H9 (cell line): Measurements from ENCODE around the gene MCRIP2. TPM values are rescaled to one million over a fixed set of nuclear protein-coding genes. Genes with fewer than 3 reads are reported as not detected.

Source experiments
- DNase-seq: peaks from one replicate; pipeline ENCODE4 v3.0.0-alpha.2; 2017
- H2AFZ ChIP-seq: one replicate; pipeline ENCODE4 v1.6.1; 2013; ENCODE audit warnings: mild to moderate bottlenecking, low read length, control low read depth, moderate library complexity
- H2AK5ac ChIP-seq: 2 replicates; pipeline ENCODE4 v1.6.1; 2013; ENCODE audit warnings: low read length, control low read depth, mixed read lengths; ENCODE audit not compliant: insufficient read length
- H2BK120ac ChIP-seq: one replicate; pipeline ENCODE4 v1.6.1; 2013; ENCODE audit warnings: low read depth, mild to moderate bottlenecking, low read length, control low read depth, inconsistent platforms; ENCODE audit not compliant: poor library complexity, severe bottlenecking
- H2BK12ac ChIP-seq: 2 replicates; pipeline ENCODE4 v1.6.1; 2013; ENCODE audit warnings: low read length, control low read depth, mixed read lengths, low read depth; ENCODE audit not compliant: insufficient read length
- H2BK15ac ChIP-seq: 2 replicates; pipeline ENCODE4 v1.6.1; 2013; ENCODE audit warnings: low read depth, low read length, control low read depth
- H2BK20ac ChIP-seq: one replicate; pipeline ENCODE4 v1.6.1; 2013; ENCODE audit warnings: low read depth, mild to moderate bottlenecking, low read length, control low read depth, inconsistent platforms; ENCODE audit not compliant: poor library complexity, severe bottlenecking
- H2BK5ac ChIP-seq: 2 replicates; pipeline ENCODE4 v1.6.1; 2013; ENCODE audit warnings: low read length, control low read depth, mixed read lengths; ENCODE audit not compliant: insufficient read length
- H3K14ac ChIP-seq: 2 replicates; pipeline ENCODE4 v1.6.1; 2013; ENCODE audit warnings: low read length, control low read depth; ENCODE audit not compliant: insufficient read depth
- H3K18ac ChIP-seq: 2 replicates; pipeline ENCODE4 v1.6.1; 2013; ENCODE audit warnings: low read depth, mild to moderate bottlenecking, mixed read lengths, low read length, control low read depth; ENCODE audit not compliant: insufficient read length
- H3K23ac ChIP-seq: 2 replicates; pipeline ENCODE4 v1.6.1; 2013; ENCODE audit warnings: low read length, control low read depth, mixed read lengths, low read depth; ENCODE audit not compliant: insufficient read length
- H3K23me2 ChIP-seq: 2 replicates; pipeline ENCODE4 v1.6.1; 2013; ENCODE audit warnings: low read depth, mild to moderate bottlenecking, mixed read lengths, low read length, control low read depth; ENCODE audit not compliant: insufficient read length, poor library complexity, severe bottlenecking
- H3K27ac ChIP-seq: 2 replicates; pipeline ENCODE4 v1.5.1; 2013; ENCODE audit warnings: low read length, control low read depth, mixed read lengths, low read depth; ENCODE audit not compliant: insufficient read length
- H3K27me3 ChIP-seq: 2 replicates; pipeline ENCODE4 v1.6.1; 2013; ENCODE audit warnings: low read length, control low read depth, inconsistent platforms; ENCODE audit not compliant: insufficient read depth
- H3K4ac ChIP-seq: 2 replicates; pipeline ENCODE4 v1.6.1; 2013; ENCODE audit warnings: low read depth, mild to moderate bottlenecking, control low read depth, inconsistent platforms, low read length, moderate library complexity
- H3K4me1 ChIP-seq: 2 replicates; pipeline ENCODE4 v1.6.1; 2013; ENCODE audit warnings: low read length, control low read depth, inconsistent platforms; ENCODE audit not compliant: insufficient read depth
- H3K4me2 ChIP-seq: 2 replicates; pipeline ENCODE4 v1.6.1; 2013; ENCODE audit warnings: low read length, control low read depth, mixed read lengths; ENCODE audit not compliant: insufficient read length, insufficient read depth
- H3K56ac ChIP-seq: 2 replicates; pipeline ENCODE4 v1.6.1; 2013; ENCODE audit warnings: low read depth, mild to moderate bottlenecking, mixed read lengths, low read length, control low read depth; ENCODE audit not compliant: insufficient read length
- H3K79me1 ChIP-seq: 2 replicates; pipeline ENCODE4 v1.6.1; 2013; ENCODE audit warnings: low read depth, mild to moderate bottlenecking, moderate library complexity, low read length, control low read depth, inconsistent platforms; ENCODE audit not compliant: insufficient read depth, poor library complexity, severe bottlenecking
- H3K79me2 ChIP-seq: 2 replicates; pipeline ENCODE4 v1.6.1; 2013; ENCODE audit warnings: low read length, control low read depth, inconsistent platforms; ENCODE audit not compliant: insufficient read depth
- H3K9ac ChIP-seq: 2 replicates; pipeline ENCODE4 v1.6.1; 2013; ENCODE audit warnings: low read length, control low read depth, mixed read lengths; ENCODE audit not compliant: insufficient read length; ENCODE audit errors: extremely low read depth
- H3K9me3 ChIP-seq: one replicate; pipeline ENCODE4 v1.6.1; 2013; ENCODE audit warnings: low read depth, low read length, inconsistent platforms; ENCODE audit not compliant: control insufficient read depth
- H3T11ph ChIP-seq: one replicate; pipeline ENCODE4 v1.6.1; 2013; ENCODE audit warnings: mild to moderate bottlenecking, low read length, control low read depth, inconsistent platforms
- H4K20me1 ChIP-seq: one replicate; pipeline ENCODE4 v1.6.1; 2013; ENCODE audit not compliant: control insufficient read depth, insufficient read length, insufficient read depth
- H4K5ac ChIP-seq: 2 replicates; pipeline ENCODE4 v1.6.1; 2013; ENCODE audit warnings: low read depth, mild to moderate bottlenecking, mixed read lengths, low read length, control low read depth; ENCODE audit not compliant: insufficient read length
- H4K8ac ChIP-seq: replicated peaks from 2 replicates; pipeline ENCODE4 v1.6.1; 2013; ENCODE audit warnings: low read length, control low read depth, mixed read lengths, low read depth; ENCODE audit not compliant: insufficient read length
- H4K91ac ChIP-seq: 2 replicates; pipeline ENCODE4 v1.6.1; 2013; ENCODE audit warnings: low read depth, mild to moderate bottlenecking, moderate library complexity, mixed read lengths, low read length, control low read depth; ENCODE audit not compliant: insufficient read length
- H3K27ac Mint-ChIP-seq, 3 experiments: 2 replicates in 2 of 3; 3 replicates in 1 of 3; pipeline ENCODE4 v1.8.0; 2020 to 2021; ENCODE audit warnings: mixed read lengths in 3 of 3, mild to moderate bottlenecking in 1 of 3, moderate library complexity in 1 of 3
- H3K27me3 Mint-ChIP-seq: 2 replicates; pipeline ENCODE4 v1.8.0; 2021; ENCODE audit warnings: low read depth, mild to moderate bottlenecking, moderate library complexity, mixed read lengths
- H3K36me3 Mint-ChIP-seq, 3 experiments: 2 replicates in 2 of 3; 3 replicates in 1 of 3; pipeline ENCODE4 v1.8.0; 2020 to 2021; ENCODE audit warnings: low read depth in 3 of 3, mixed read lengths in 3 of 3; ENCODE audit not compliant: insufficient read depth in 1 of 3
- H3K4me1 Mint-ChIP-seq, 2 experiments: 2 replicates each; pipeline ENCODE4 v1.8.0; 2020; ENCODE audit warnings: mixed read lengths in 2 of 2
- H3K4me3 Mint-ChIP-seq, 2 experiments: 2 replicates in 1 of 2; 3 replicates in 1 of 2; pipeline ENCODE4 v1.8.0; 2020 to 2021; ENCODE audit warnings: mild to moderate bottlenecking in 2 of 2, mixed read lengths in 2 of 2, moderate library complexity in 1 of 2
- H3K9me3 Mint-ChIP-seq, 2 experiments: 2 replicates in 1 of 2; 3 replicates in 1 of 2; pipeline ENCODE4 v1.8.0; 2020; ENCODE audit warnings: mild to moderate bottlenecking in 2 of 2, mixed read lengths in 2 of 2, moderate library complexity in 1 of 2
- CTCF ChIP-seq: fragments of 200-600 bp; sonication (generic); conservative IDR thresholded peaks from 3 replicates; pipeline ENCODE4 v1.8.0; 2021; ENCODE audit warnings: antibody characterized with exemption, mild to moderate bottlenecking
- WGBS: extraction: QIAGEN DNeasy Blood & Tissue Kit; methylation state at CpG from one replicate; pipeline ENCODE4 v1.1.7; 2013; ENCODE audit warnings: missing lambda C conversion rate, low lambda C conversion rate, mixed read lengths; ENCODE audit not compliant: insufficient read length; ENCODE audit errors: extremely low coverage; 5-methylcytosine and 5-hydroxymethylcytosine counted together
- total RNA-seq: library from RNA; stranded (reverse); gene quantifications from 2 replicates; pipeline ENCODE4 v1.2.1, GENCODE V29; 2021

MCRIP2 gene
- total RNA-seq, 1 experiment from 2014 or later = 52.5 TPM

- Histone ChIP-seq H3K23me2 (no peaks in the 10 kb centered on the region), H2BK12ac (no peak overlapping the region), H2BK5ac (no peak overlapping the region), H3K4me2 (no peak overlapping the region), H2BK15ac (no peak overlapping the region), H3K23ac (no peak overlapping the region), H3K27me3 (no peaks in the 10 kb centered on the region), H4K20me1 (no peaks in the 10 kb centered on the region), H4K5ac (no peak overlapping the region), H4K91ac (no peak overlapping the region), H2AK5ac (no peak overlapping the region), H2AFZ (no peak overlapping the region), H3K9ac (no peak overlapping the region), H2BK20ac (no peak overlapping the region), H3K56ac (no peak overlapping the region), H3K79me1 (peaks cover 2% of the 10 kb centered on the region), H3K4ac (no peak overlapping the region), H3T11ph (no peak overlapping the region), H3K4me1 (no peaks in the 10 kb centered on the region), H3K14ac (no peak overlapping the region), H2BK120ac (no peak overlapping the region), H3K79me2 (no peaks in the 10 kb centered on the region), H3K9me3 (no peaks in the 10 kb centered on the region), H3K18ac (no peak overlapping the region), H4K8ac (no peak overlapping the region), H3K27ac (no peak overlapping the region)
- no CpG with 5 or more reads among the region's 5 CpGs for WGBS
- Mint-ChIP-seq H3K4me1 (peaks cover 6 to 8% of the 10 kb centered on the region in 2 experiments), H3K4me3 (no peak overlapping the region), H3K36me3 (peaks cover 15 to 23% (median 21%) of the 10 kb centered on the region in 3 experiments), H3K27me3 (peaks cover 12% of the 10 kb centered on the region), H3K9me3 (peaks cover 16 to 18% of the 10 kb centered on the region in 2 experiments), H3K27ac (no peak overlapping the region)
- DNase-seq = no peak
- no peak for TF ChIP-seq CTCF
Observed at GRCh38 chr16:603933-604332, 37.7 kb upstream of the MCRIP2 start.
